ENCODE data around the gene DPT.

DPT gene

DNA sequence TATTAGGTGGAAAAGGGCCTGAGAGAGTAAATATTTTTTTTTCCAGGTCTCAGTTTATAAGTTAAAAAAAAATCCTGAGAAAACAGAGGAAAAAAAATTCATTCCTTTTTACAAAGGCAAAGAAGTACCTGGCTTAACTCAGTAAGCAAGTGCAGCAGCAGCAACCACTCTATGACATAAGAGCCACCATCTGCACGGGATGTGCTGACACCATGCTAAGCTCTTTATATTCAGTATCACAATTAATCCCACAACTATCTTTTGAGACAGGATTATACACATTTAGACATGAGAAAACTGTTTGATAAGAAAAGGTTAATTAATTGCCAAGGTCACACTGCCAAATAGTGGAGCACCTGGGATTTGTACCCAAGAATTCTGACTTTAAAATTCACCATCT, 13.4 kb upstream of the DPT start:
- no peak overlapping the region for H3K4me3 ChIP-seq (ENCODE audit: control insufficient read depth, low read depth, low read length)
- TF ChIP-seq, protein P1, sequence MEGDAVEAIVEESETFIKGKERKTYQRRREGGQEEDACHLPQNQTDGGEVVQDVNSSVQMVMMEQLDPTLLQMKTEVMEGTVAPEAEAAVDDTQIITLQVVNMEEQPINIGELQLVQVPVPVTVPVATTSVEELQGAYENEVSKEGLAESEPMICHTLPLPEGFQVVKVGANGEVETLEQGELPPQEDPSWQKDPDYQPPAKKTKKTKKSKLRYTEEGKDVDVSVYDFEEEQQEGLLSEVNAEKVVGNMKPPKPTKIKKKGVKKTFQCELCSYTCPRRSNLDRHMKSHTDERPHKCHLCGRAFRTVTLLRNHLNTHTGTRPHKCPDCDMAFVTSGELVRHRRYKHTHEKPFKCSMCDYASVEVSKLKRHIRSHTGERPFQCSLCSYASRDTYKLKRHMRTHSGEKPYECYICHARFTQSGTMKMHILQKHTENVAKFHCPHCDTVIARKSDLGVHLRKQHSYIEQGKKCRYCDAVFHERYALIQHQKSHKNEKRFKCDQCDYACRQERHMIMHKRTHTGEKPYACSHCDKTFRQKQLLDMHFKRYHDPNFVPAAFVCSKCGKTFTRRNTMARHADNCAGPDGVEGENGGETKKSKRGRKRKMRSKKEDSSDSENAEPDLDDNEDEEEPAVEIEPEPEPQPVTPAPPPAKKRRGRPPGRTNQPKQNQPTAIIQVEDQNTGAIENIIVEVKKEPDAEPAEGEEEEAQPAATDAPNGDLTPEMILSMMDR (IDR thresholded peaks at IDR 0.05; ENCODE audit: control insufficient read depth, insufficient read depth, low read depth, low read length, missing control alignments), result no peak
- DNase-seq (ENCODE audit: low read depth), result no peak

DNA sequence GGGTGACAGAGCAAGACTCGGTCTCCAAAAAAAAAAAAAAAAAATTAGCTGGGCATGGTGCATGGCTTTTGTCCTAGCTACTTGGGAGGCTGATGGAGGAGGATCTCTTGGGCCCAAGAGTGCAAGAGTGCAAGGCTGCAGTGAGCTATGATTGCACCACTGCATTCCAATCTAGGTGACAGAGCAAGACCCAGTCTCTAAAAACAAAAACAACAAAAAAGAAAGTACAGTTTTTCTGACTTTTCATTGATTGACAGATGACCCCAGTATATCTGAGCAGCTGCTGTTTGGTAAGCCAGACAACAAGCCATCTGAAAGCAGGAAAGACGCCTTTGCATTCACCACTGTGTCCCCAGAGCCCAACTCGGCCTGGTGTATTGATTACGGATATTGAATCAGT, 10.9 kb upstream of the DPT start:
- TF ChIP-seq, protein P1 (IDR thresholded peaks at IDR 0.05; ENCODE audit: control insufficient read depth, insufficient read depth, low read depth, low read length, missing control alignments), result no peak
- no peak for DNase-seq (ENCODE audit: low read depth)
- H3K4me3 ChIP-seq (ENCODE audit: control insufficient read depth, low read depth, low read length), result no peak overlapping the region

DNA sequence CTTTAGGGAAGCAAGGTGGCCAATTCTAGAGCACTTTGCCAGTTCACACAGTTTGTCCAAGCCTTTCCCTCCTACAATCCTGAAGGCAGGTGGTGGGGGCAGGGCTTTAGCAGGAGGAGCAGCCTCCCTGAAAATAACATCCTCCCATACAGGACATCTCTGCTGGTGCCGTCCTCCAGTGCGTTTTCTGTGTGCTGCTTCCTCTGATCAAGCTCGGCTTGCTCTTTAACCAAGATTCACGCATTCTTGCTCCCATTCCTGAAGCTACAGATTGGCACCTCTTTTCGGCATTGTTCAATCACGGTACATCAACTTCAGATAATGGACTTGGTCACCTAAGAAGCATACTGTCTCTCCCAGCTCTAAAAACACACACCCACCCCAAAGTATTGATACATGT, 7.5 kb upstream of the DPT start:
- no peak overlapping the region for H3K4me3 ChIP-seq (ENCODE audit: control insufficient read depth, low read depth, low read length)
- TF ChIP-seq, protein P1 (IDR thresholded peaks at IDR 0.05; ENCODE audit: control insufficient read depth, insufficient read depth, low read depth, low read length, missing control alignments), result no peak
- DNase-seq (ENCODE audit: low read depth), result no peak

DNA sequence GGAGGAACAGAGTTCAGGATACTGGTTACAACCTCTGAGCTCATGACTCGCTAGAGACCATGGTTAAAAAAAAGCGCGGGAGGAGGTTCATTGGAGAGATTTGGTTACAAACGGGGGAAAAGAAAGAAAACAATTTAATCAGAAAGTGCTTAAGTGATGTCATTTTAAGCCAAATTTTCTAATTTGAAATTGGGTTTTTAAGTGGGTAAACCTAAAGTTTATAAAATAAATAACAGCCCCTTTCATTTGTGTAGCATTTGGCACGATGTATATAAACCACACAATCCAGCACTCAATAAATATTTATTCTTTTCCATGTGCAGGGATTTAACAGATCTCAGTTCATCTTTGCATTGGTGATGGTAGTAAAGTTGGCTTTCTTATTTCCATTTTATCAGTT, 7.0 kb upstream of the DPT start:
- TF ChIP-seq, protein P1 (IDR thresholded peaks at IDR 0.05; ENCODE audit: control insufficient read depth, insufficient read depth, low read depth, low read length, missing control alignments), result no peak
- no peak overlapping the region for H3K4me3 ChIP-seq (ENCODE audit: control insufficient read depth, low read depth, low read length)
- no peak for DNase-seq (ENCODE audit: low read depth)

DNA sequence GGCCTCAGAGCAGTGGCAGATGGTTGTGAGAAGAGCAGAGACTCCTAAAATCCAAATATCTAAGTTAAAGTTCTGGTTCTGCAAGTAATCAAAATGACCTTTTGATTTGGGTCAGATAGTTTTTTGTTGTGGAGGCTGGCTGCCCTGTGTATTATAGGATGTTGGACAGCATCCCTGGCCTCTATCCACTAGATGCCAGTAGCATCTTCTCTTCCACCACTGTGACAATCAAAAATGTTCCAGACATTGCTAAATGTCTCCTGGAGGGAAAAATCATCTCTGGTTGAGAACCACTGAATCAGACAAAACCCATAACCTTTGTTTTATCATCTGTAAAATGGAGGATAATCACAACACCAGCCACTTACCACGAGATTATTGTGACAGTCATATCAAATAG, 5.9 kb upstream of the DPT start:
- no peak overlapping the region for H3K4me3 ChIP-seq (ENCODE audit: control insufficient read depth, low read depth, low read length)
- TF ChIP-seq, protein P1 (IDR thresholded peaks at IDR 0.05; ENCODE audit: control insufficient read depth, insufficient read depth, low read depth, low read length, missing control alignments), result no peak
- no peak for DNase-seq (ENCODE audit: low read depth)

DNA sequence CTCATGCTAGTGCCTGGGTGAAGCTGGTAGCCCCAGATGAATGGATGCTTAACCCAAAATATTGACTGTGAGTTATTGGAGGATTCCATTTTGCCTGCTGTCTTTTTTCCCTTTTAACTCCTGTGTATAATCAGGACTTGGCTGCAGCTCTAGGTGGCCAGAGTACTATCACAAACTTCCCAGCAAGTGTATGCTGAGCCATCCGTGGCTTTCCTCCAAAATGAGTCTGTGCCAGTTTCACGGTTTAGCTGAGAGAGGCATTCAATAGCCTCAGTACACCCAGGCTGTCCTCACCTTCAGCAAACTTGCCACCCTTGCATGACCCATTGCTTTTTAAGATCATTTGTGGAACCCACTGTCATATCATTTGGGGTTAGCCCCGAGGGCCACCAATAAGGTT, 5.3 kb upstream of the DPT start:
- no peak for DNase-seq (ENCODE audit: low read depth)
- TF ChIP-seq, protein P1 (IDR thresholded peaks at IDR 0.05; ENCODE audit: control insufficient read depth, insufficient read depth, low read depth, low read length, missing control alignments), result no peak
- H3K4me3 ChIP-seq (ENCODE audit: control insufficient read depth, low read depth, low read length), result no peak overlapping the region

DNA sequence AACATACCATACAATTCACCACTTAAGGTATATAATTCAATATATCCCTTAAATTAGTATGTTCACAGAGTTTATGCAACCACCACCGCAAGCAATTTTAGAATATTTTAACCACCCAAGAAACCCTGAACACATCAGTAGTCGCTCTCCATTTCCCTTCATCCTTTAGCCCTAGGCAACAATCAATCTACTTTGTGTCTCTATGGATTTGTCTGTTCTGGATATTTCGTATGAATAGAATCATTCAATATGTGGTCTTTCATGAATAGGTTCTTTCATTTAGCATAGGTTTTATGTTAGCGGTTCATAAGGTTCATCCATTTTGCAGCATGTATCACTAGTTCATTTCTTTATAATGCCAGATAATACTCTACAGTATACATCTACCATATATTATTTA, 4.2 kb upstream of the DPT start:
- no peak overlapping the region for H3K4me3 ChIP-seq (ENCODE audit: control insufficient read depth, low read depth, low read length)
- TF ChIP-seq, protein P1 (IDR thresholded peaks at IDR 0.05; ENCODE audit: control insufficient read depth, insufficient read depth, low read depth, low read length, missing control alignments), result no peak
- DNase-seq (ENCODE audit: low read depth), result no peak
